C4-2B (cell line): Measurements from ENCODE around the gene DAPL1.

Source experiments
- CTCF ChIP-seq: fragments of 450-650 bp; conservative IDR thresholded peaks from 2 replicates; pipeline ENCODE4 v1.5.1; 2017; ENCODE audit warnings: mild to moderate bottlenecking
- ZFX ChIP-seq: fragments of 450-650 bp; IDR thresholded peaks from 2 replicates; pipeline ENCODE4 v1.6.1; 2017

GRCh38 chr2:158782616-158783015 is 12.5 kb upstream of the DAPL1 start:
- TF ChIP-seq CTCF (no peak), ZFX (no peak)
